Loucy (cell line): ENCODE data around the gene OXCT2.

Experiments
- H2AFZ ChIP-seq: fragments of 200-600 bp; sonication (generic); 2 replicates; pipeline ENCODE4 v1.6.0; 2016; ENCODE audit warnings: antibody characterized with exemption, mild to moderate bottlenecking, low read length, moderate library complexity
- H3F3A ChIP-seq: fragments of 200-600 bp; 2 replicates; pipeline ENCODE4 v1.6.0; 2016; ENCODE audit warnings: antibody characterized with exemption, low read depth, mild to moderate bottlenecking
- H3K27me3 ChIP-seq: fragments of 200-600 bp; sonication (generic); 2 replicates; pipeline ENCODE4 v1.6.1; 2014; ENCODE audit warnings: low read length, mild to moderate bottlenecking; ENCODE audit not compliant: insufficient read depth, poor library complexity, severe bottlenecking
- H3K36me3 ChIP-seq: fragments of 200-600 bp; sonication (generic); 2 replicates; pipeline ENCODE4 v1.6.1; 2016; ENCODE audit warnings: low read length; ENCODE audit not compliant: insufficient read depth
- H3K4me1 ChIP-seq: fragments of 200-600 bp; sonication (generic); 2 replicates; pipeline ENCODE4 v1.5.1; 2014; ENCODE audit warnings: low read length, mild to moderate bottlenecking; ENCODE audit not compliant: insufficient read depth, poor library complexity, severe bottlenecking
- H3K4me2 ChIP-seq: fragments of 200-600 bp; sonication (generic); 2 replicates; pipeline ENCODE4 v1.6.0; 2014; ENCODE audit warnings: antibody characterized with exemption, low read length, low read depth, mild to moderate bottlenecking; ENCODE audit not compliant: poor library complexity, severe bottlenecking
- H3K4me3 ChIP-seq: fragments of 200-600 bp; sonication (generic); 2 replicates; pipeline ENCODE4 v1.5.1; 2014; ENCODE audit warnings: low read length, mild to moderate bottlenecking, mixed read lengths; ENCODE audit not compliant: poor library complexity, severe bottlenecking
- H3K79me2 ChIP-seq: fragments of 200-600 bp; sonication (generic); 2 replicates; pipeline ENCODE4 v1.6.1; 2014; ENCODE audit warnings: low read length; ENCODE audit not compliant: insufficient read depth
- H3K9ac ChIP-seq: fragments of 200-600 bp; sonication (generic); 2 replicates; pipeline ENCODE4 v1.6.0; 2014; ENCODE audit warnings: mild to moderate bottlenecking, low read depth, low read length, moderate library complexity; ENCODE audit not compliant: poor library complexity, severe bottlenecking
- H3K9me2 ChIP-seq: fragments of 200-600 bp; sonication (generic); replicated peaks from 2 replicates; pipeline ENCODE4 v1.6.1; 2016; ENCODE audit warnings: low read depth, low read length, mixed read lengths
- H3K9me3 ChIP-seq: fragments of 200-600 bp; sonication (generic); 2 replicates; pipeline ENCODE4 v1.6.1; 2014; ENCODE audit warnings: mild to moderate bottlenecking, antibody characterized with exemption, low read length, low read depth; ENCODE audit not compliant: insufficient read depth
- H4K20me1 ChIP-seq: fragments of 200-600 bp; sonication (generic); 2 replicates; pipeline ENCODE4 v1.6.0; 2014; ENCODE audit warnings: antibody characterized with exemption, low read length, mild to moderate bottlenecking; ENCODE audit not compliant: insufficient read depth, poor library complexity, severe bottlenecking
- CTCF ChIP-seq: fragments of 200-600 bp; sonication (generic); conservative IDR thresholded peaks from 2 replicates; pipeline ENCODE4 v1.5.1; 2014; ENCODE audit warnings: mild to moderate bottlenecking, antibody characterized with exemption, low read length
- EZH2phosphoT487 ChIP-seq: fragments of 200-600 bp; IDR thresholded peaks from 2 replicates; pipeline ENCODE4 v1.6.1; 2018; ENCODE audit warnings: antibody characterized with exemption, mild to moderate bottlenecking, moderate library complexity, borderline replicate concordance

Gene OXCT2

DNA sequence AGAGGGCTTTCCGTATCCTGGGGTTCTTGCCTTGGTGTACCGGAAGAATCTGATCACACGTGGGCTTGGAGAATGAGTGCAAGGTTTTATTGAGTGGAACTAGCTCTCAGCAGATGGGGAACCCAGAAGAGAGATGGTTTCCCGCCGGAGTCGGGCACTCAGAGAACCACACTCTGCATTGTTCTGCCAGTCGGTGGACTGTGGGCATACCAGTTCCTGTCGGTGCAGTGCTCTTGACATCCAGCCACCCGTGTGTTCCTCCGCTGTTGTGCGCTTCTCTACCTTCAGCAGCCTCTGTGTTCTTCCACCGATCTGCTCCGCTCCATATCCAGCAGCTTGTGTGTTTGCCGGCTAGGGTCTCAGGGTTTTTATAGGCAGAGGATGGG is 43.2 kb downstream of the OXCT2 start:
- Histone ChIP-seq H2AFZ (no peak overlapping the region), H3K9me3 (no peaks in the 10 kb centered on the region), H4K20me1 (no peaks in the 10 kb centered on the region), H3K4me1 (no peaks in the 10 kb centered on the region), H3F3A (no peaks in the 10 kb centered on the region), H3K4me3 (no peak overlapping the region), H3K79me2 (no peaks in the 10 kb centered on the region), H3K9ac (no peak overlapping the region), H3K36me3 (no peaks in the 10 kb centered on the region), H3K4me2 (no peak overlapping the region), H3K9me2 (no peaks in the 10 kb centered on the region), H3K27me3 (peaks cover 32% of the 10 kb centered on the region)
- TF ChIP-seq EZH2phosphoT487 (no peak), CTCF (no peak)

DNA sequence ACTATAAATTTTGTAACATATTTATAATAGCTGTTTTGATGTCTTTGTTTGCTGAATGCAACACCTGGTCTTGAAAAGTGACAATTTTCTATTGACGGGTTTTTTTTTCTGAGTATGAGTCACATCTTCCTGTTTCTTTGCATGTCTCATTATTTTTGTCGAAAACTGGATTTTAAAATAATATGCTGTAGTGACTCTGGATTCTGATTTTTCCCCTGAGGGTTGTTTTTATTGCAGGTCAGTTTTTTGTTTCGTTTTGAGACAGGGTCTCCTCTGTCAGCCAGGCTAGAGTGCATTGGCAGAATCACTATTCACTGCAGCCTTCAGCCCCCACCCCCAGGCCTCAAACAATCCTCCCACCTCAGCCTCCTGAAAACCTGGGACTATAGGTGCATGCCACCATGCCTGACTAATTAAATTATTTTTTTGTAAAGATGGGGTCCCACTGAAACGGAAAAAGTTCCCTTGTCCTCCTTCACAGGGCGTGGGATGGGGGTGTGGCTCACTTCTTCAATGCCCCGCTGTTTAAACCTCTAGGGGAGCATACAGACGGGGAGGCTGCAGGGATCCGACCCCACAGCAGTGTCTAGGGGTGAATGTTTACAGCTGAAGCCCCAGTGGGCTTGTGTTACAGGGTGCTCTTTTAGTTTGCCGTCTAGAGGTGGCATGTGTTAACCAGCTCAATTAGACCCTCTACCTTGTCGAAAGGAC is 43.8 kb downstream of the OXCT2 start:
- Histone ChIP-seq H2AFZ (no peak overlapping the region), H3K4me3 (no peak overlapping the region), H3K36me3 (no peaks in the 10 kb centered on the region), H3K9me2 (no peaks in the 10 kb centered on the region), H3K4me1 (no peaks in the 10 kb centered on the region), H3K79me2 (no peaks in the 10 kb centered on the region), H3K27me3 (peaks cover 27% of the 10 kb centered on the region), H3K9me3 (no peaks in the 10 kb centered on the region), H4K20me1 (no peaks in the 10 kb centered on the region), H3F3A (no peaks in the 10 kb centered on the region), H3K4me2 (no peak overlapping the region), H3K9ac (no peak overlapping the region)
- TF ChIP-seq CTCF: no peak
- no peak for TF ChIP-seq EZH2phosphoT487

- H4K20me1 ChIP-seq: no peaks in the 10 kb centered on the region
- H3K4me2 ChIP-seq: no peak overlapping the region
- no peak overlapping the region for H3K4me3 ChIP-seq
- TF ChIP-seq EZH2phosphoT487: no peak
- TF ChIP-seq CTCF: no peak
- no peaks in the 10 kb centered on the region for H3K9me2 ChIP-seq
- H3K36me3 ChIP-seq: no peaks in the 10 kb centered on the region
- no peak overlapping the region for H3K9ac ChIP-seq
- H2AFZ ChIP-seq: no peak overlapping the region
- H3K79me2 ChIP-seq: no peaks in the 10 kb centered on the region
- no peaks in the 10 kb centered on the region for H3F3A ChIP-seq
- no peaks in the 10 kb centered on the region for H3K4me1 ChIP-seq
- peaks cover 26% of the 10 kb centered on the region for H3K27me3 ChIP-seq
- no peaks in the 10 kb centered on the region for H3K9me3 ChIP-seq
Observed at GRCh38 chr1:39726600-39726999, 44.5 kb downstream of the OXCT2 start.
